OCI-M2 (cell line): ENCODE measurements around the gene IRS1.

Experiments used
- DNase-seq: peaks from one replicate; lab custom pipeline; 2025; ENCODE audit not compliant: unreplicated experiment; lab: John Stamatoyannopoulos, UW

IRS1 gene

DNA sequence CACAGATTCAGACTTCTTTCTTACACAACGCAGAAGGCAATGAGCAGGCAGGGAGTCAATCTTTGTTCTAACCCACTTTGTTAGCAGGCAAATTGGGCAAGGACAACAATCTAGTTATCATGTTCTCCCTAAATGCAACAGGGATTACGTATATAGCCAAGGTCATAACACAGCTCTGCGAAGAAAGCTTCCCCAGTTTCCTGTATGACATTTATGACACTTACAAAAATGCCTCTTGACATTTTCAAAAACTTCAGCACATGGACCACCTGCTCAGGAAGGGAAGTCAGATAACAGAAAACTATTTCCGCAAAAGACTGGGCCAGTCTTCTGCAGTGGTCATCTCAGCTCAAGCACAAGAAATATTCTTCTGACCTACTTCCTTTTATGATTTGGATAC lies 106.1 kb downstream of the IRS1 start:
- DNase-seq = no peak

DNA sequence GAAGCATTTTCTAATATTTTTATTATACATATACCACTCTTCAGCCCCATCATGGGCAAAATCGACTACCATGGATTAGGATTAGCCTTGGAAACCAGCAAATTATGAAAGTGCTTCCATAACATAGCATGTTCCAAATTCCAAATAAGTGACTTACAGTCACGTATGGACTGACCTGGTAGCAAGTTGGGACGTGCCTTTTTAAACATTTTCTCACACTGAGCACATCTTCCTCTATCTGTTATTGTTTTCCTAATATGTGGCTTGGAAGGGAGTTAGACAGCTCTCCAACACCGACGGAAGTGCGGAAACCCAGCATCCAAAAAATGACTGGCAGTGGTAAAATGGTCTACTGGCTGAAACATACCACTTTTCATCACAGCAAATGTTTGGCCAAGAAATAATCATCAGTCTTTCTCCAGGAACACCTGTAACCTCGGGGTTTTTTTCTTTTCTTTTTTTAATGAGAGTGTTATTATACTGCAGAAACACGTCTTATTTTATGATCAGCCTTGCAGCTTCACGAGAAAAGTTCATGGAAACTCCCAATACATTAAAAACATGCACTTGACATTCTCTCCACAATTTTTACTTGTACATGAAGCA lies 107.0 kb downstream of the IRS1 start:
- no peak for DNase-seq

DNA sequence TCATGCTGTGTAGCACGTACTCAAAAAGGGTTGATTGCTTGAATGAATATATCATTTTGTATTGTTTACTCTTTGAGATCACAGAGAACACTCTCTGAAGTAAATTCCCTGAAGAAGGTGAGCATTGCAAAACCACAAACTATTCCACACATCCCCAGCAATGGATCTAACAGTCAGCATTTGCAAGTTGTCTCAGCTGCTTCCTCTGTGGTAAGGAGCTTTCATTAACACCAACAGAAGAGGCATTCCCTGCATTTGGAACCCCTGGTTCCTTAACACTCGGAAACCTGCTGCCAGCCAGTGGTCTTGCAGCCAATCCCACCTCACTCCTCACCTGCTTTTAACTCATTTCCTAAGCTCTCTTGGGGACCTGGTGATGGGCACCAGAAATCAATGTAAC lies 108.4 kb downstream of the IRS1 start:
- DNase-seq = no peak

DNA sequence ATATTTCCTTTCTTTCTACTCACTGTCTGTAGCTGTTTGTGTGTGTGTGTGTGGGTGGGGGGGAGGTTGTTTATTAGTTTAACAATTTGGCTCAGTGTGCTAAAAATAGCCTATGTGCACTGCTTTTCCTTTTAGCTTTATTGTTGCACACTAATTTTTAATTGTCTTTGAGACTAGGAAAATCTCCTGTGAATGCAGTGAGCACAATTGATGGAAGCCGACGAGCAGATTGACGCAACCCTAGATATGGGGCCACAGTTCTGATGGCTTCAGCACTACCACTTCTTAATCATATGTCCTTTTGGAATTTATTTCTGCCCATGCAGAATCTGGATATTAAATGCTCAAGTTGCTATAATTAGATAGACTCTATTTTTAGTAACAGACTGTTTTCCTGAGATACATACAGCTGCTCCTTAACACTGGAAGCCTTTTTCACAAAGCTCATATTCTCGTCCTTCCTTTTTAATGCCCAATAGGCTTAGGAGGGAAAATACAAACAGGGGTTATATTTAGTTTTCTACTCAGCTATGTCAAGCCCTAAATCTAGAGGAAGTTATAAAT lies 109.1 kb downstream of the IRS1 start:
- no peak for DNase-seq

DNA sequence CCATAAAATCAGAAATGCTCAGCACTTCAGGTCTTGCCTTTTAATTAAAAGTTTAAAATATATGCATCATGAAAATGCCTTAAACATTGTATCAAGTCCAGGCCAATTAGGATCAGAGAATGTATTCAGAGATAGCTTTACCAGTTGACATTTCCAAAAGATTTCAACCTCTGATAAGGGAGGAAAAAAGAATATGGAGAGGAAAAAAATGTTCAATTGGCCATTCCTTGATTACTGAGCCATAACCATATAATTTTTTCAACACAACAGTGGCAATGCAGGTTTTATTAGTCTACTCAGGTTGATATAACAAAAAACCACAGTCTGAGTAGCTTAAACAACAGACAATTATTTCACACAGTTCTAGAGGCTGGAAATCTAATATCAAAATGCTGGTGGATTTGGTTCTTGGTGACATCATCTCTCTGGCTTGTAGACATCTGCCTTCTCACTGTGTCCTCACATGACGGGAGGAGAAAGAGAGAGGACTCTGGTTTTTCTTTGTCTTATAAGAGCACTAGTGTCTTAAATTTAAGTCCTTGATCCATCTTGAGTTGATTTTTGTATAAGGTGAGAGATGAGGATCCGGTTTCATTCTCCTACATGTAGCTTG lies 111.9 kb downstream of the IRS1 start:
- DNase-seq = no peak

DNA sequence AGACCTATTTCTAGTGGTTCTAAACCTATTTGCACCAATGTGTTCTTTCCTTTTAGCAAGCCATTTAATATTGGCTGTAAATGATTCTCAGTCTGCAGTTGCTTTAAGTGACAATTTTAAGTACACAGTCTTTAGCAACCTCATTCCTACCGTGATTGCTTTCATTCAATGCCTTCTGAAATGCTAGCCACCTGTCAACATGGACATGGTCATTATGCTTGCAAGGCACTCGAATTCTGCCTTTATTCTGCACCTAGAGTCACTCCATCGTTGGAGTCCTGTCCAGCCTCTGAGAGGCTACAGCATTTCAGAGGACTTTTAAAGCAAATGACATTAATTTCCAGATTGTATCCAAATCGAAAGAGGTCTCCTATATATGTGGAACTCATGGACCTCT lies 115.1 kb downstream of the IRS1 start:
- DNase-seq = no peak

DNA sequence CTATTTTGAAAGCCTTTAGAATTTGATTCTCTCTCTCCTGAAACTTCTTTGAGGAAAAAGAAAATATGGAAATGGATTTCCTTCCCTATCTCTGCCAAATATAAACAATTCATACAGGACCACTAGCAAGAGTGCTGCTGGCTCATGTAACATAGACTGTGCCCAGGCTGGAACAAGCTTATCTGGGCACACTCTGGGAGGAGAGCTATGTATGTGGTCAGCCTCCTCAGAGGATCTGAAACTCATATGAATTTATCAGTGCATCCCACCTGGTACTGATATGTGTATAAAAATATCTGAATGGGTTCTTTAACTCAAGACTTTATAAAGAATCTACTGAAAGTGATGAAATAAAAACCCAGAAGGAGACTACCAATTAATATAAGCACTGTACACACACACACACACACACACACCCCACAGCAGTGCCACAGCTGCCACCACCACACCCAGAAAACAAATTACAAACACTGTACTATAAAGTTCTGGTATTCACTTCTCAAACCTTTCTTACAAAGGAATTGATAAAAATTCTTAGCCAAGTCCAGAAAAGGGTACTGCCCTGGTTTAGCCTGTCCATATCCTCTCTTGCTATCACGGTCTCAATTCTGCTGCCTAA lies 115.6 kb downstream of the IRS1 start:
- no peak for DNase-seq

DNA sequence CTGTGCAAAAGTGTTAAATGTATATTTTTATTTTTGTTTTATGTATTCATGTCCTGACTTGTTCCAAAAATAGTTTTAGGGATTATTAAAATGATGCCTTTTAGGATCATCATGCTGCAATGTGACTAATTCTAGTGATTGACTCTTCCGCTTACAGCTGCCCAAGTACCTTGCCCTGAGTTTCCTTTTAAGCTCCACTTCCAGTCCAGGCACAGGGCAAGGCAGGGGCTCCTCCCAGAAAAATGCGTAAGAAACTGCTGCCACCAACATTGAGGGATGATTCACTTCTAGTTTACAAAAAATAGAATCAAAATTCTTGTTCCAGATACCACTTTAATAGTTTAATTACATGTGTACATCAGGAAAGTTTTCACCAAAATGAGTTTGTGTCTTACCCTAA lies 116.4 kb downstream of the IRS1 start:
- DNase-seq = no peak
